ENCODE data around the gene GPR137.

DNA sequence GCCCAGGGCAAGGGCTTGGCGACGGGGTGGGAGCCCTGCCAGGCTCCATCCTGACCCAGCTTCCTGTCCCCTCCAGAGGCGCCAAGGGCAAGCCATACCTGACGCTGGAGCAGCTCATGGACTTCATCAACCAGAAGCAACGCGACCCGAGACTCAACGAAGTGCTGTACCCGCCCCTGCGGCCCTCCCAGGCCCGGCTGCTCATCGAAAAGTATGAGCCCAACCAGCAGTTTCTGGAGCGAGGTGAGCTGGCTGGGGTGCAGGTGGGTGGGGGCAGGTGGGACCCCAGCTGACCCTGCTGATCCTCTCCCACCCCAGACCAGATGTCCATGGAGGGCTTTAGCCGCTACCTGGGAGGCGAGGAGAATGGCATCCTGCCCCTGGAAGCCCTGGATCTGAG, 29.3 kb upstream of the GPR137 start:
- no peak for TF ChIP-seq PRDM1 (tag by site-specific recombination; IDR thresholded peaks at IDR 0.05)
- TF ChIP-seq, protein P1, sequence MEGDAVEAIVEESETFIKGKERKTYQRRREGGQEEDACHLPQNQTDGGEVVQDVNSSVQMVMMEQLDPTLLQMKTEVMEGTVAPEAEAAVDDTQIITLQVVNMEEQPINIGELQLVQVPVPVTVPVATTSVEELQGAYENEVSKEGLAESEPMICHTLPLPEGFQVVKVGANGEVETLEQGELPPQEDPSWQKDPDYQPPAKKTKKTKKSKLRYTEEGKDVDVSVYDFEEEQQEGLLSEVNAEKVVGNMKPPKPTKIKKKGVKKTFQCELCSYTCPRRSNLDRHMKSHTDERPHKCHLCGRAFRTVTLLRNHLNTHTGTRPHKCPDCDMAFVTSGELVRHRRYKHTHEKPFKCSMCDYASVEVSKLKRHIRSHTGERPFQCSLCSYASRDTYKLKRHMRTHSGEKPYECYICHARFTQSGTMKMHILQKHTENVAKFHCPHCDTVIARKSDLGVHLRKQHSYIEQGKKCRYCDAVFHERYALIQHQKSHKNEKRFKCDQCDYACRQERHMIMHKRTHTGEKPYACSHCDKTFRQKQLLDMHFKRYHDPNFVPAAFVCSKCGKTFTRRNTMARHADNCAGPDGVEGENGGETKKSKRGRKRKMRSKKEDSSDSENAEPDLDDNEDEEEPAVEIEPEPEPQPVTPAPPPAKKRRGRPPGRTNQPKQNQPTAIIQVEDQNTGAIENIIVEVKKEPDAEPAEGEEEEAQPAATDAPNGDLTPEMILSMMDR (tag by site-specific recombination; IDR thresholded peaks at IDR 0.05) = no peak
